Neural progenitor cell (in vitro differentiated cells): Measurements from ENCODE around the gene FBXL22.

Source experiments
- CTCF ChIP-seq: fragments of 200-600 bp; sonication (generic); IDR thresholded peaks from 2 replicates; pipeline ENCODE4 v1.5.1; 2017; ENCODE audit warnings: antibody characterized with exemption, mild to moderate bottlenecking
- EZH2 ChIP-seq: fragments of 200-600 bp; sonication (generic); IDR thresholded peaks from 2 replicates; pipeline ENCODE4 v1.6.1; 2017; ENCODE audit warnings: antibody characterized with exemption, mild to moderate bottlenecking, moderate library complexity
- EZH2phosphoT487 ChIP-seq: fragments of 200-600 bp; sonication (generic); IDR thresholded peaks from 2 replicates; pipeline ENCODE4 v1.6.1; 2017; ENCODE audit warnings: antibody characterized with exemption

DNA sequence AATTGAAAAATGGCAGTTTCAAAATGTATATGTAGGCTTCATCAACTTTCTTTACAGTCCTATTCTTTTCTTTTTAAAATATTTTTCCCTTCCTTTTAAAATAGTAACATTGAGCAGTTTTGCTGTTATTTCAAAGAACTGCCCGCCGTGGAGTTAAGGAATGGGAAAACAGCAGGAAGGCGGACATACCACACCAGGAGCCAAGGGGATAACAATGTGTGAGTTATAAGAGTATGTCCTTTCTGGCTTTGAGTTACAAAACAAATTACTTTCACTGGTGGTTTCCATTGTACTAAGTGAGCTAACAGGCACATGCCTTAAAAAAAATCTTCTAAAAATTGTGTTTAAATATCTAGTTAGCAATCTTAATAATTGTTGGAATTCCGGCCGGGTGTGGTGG, 37.4 kb upstream of the FBXL22 start:
- TF ChIP-seq EZH2phosphoT487 (no peak), CTCF (no peak), EZH2 (no peak)
